Measurements from ENCODE around the gene PSMG2. TPM values are rescaled to one million over a fixed set of nuclear protein-coding genes. Genes with fewer than 3 reads are reported as not detected.

The PSMG2 gene
- total and polyA plus RNA-seq, 9 of the 15 experiments (the other 6 are each of a cell fraction or from before 2014, with no cell fraction given) = 59.9 to 271 (median 111) TPM

DNA sequence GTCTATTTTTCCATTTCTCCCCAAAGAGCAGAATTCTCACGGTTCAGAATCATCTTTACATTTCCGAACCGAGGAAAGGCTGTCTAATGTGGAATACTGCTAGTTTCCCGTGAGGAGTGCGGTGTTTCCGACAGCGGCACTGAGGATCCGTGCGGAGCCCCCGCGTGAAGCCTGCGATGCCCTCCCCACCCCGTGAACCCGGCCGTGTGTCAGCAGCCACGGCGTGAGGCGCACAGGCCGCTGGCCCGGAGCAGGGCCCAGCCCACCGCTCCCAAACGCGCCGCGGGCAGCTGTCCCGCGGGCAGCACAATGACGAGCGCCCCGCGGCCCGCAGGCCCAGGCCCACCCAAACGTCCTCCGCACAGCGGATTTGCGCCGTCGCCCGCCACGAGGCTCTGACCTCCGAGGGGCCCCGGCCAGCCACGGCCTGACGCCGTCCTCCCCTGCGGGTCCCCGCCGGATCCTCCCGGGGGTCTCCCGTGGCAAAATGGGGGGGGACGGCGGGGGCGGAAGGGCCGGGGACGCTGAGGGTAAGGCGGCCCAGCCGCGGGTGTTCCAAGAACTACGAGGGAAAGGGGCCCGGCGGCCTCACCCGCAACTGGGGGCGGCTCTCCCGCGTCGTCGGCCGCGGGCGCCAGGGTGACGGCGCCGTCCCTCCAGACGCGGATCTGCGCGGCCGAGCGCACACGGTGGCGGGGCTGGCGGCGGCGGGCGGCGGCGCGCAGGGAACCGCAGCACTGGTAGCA lies 45.7 kb upstream of the PSMG2 start (continued):
- TF ChIP-seq, protein P1, sequence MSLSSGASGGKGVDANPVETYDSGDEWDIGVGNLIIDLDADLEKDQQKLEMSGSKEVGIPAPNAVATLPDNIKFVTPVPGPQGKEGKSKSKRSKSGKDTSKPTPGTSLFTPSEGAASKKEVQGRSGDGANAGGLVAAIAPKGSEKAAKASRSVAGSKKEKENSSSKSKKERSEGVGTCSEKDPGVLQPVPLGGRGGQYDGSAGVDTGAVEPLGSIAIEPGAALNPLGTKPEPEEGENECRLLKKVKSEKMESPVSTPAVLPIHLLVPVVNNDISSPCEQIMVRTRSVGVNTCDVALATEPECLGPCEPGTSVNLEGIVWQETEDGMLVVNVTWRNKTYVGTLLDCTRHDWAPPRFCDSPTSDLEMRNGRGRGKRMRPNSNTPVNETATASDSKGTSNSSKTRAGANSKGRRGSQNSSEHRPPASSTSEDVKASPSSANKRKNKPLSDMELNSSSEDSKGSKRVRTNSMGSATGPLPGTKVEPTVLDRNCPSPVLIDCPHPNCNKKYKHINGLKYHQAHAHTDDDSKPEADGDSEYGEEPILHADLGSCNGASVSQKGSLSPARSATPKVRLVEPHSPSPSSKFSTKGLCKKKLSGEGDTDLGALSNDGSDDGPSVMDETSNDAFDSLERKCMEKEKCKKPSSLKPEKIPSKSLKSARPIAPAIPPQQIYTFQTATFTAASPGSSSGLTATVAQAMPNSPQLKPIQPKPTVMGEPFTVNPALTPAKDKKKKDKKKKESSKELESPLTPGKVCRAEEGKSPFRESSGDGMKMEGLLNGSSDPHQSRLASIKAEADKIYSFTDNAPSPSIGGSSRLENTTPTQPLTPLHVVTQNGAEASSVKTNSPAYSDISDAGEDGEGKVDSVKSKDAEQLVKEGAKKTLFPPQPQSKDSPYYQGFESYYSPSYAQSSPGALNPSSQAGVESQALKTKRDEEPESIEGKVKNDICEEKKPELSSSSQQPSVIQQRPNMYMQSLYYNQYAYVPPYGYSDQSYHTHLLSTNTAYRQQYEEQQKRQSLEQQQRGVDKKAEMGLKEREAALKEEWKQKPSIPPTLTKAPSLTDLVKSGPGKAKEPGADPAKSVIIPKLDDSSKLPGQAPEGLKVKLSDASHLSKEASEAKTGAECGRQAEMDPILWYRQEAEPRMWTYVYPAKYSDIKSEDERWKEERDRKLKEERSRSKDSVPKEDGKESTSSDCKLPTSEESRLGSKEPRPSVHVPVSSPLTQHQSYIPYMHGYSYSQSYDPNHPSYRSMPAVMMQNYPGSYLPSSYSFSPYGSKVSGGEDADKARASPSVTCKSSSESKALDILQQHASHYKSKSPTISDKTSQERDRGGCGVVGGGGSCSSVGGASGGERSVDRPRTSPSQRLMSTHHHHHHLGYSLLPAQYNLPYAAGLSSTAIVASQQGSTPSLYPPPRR (CRISPR knock-in tag; IDR thresholded peaks at IDR 0.05; ENCODE audit: borderline replicate concordance) = no peak
- TF ChIP-seq TRIM28 (IDR thresholded peaks at IDR 0.05) (no peak), ZBTB1 (CRISPR knock-in tag; IDR thresholded peaks at IDR 0.05; ENCODE audit: borderline replicate concordance, low read depth) (peak; percentile 46; the same call in 1 of the 2 replicates), TCF3 (CRISPR knock-in tag; IDR thresholded peaks at IDR 0.05) (no peak), MTA1 (IDR thresholded peaks at IDR 0.05; ENCODE audit: borderline replicate concordance) (no peak), SIN3B (IDR thresholded peaks at IDR 0.05; ENCODE audit: low read depth) (no peak), RFX7 (CRISPR knock-in tag; IDR thresholded peaks at IDR 0.05) (no peak), RAD51 (IDR thresholded peaks at IDR 0.05; ENCODE audit: borderline replicate concordance, low read depth) (no peak), ELF2 (CRISPR knock-in tag; IDR thresholded peaks at IDR 0.05) (no peak), NFATC3 (IDR thresholded peaks at IDR 0.05) (no peak), SIN3A (IDR thresholded peaks at IDR 0.05; ENCODE audit: borderline replicate concordance in 2 of 2, control insufficient read depth in 1 of 2, low read depth in 2 of 2, low read length in 2 of 2) (peak in 1 of 2 experiments; percentile 35; a peak in 1 of 4 replicates), GABPB2 (CRISPR knock-in tag; conservative IDR thresholded peaks at IDR 0.05) (no peak), HDAC2 (IDR thresholded peaks at IDR 0.05) (no peak), HCFC1 (IDR thresholded peaks at IDR 0.05; ENCODE audit: low read depth, low read length) (no peak), ZKSCAN1 (IDR thresholded peaks at IDR 0.05; ENCODE audit: low read depth, low read length) (no peak), FIP1L1 (IDR thresholded peaks at IDR 0.05; ENCODE audit: low read depth, low read length, poor library complexity, severe bottlenecking) (peak; percentile 50), ZNF77 (CRISPR knock-in tag; IDR thresholded peaks at IDR 0.05) (no peak), ETV1 (tag; conservative IDR thresholded peaks at IDR 0.05; ENCODE audit: low read depth) (0 out of 2 replicates have a peak, but pooled peaks have one; percentile 12)
- TF ChIP-seq, protein P2, sequence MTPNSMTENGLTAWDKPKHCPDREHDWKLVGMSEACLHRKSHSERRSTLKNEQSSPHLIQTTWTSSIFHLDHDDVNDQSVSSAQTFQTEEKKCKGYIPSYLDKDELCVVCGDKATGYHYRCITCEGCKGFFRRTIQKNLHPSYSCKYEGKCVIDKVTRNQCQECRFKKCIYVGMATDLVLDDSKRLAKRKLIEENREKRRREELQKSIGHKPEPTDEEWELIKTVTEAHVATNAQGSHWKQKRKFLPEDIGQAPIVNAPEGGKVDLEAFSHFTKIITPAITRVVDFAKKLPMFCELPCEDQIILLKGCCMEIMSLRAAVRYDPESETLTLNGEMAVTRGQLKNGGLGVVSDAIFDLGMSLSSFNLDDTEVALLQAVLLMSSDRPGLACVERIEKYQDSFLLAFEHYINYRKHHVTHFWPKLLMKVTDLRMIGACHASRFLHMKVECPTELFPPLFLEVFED (CRISPR knock-in tag; conservative IDR thresholded peaks at IDR 0.05) = no peak
- TF ChIP-seq, protein P3, sequence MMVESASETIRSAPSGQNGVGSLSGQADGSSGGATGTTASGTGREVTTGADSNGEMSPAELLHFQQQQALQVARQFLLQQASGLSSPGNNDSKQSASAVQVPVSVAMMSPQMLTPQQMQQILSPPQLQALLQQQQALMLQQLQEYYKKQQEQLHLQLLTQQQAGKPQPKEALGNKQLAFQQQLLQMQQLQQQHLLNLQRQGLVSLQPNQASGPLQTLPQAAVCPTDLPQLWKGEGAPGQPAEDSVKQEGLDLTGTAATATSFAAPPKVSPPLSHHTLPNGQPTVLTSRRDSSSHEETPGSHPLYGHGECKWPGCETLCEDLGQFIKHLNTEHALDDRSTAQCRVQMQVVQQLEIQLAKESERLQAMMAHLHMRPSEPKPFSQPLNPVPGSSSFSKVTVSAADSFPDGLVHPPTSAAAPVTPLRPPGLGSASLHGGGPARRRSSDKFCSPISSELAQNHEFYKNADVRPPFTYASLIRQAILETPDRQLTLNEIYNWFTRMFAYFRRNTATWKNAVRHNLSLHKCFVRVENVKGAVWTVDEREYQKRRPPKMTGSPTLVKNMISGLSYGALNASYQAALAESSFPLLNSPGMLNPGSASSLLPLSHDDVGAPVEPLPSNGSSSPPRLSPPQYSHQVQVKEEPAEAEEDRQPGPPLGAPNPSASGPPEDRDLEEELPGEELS (CRISPR knock-in tag; IDR thresholded peaks at IDR 0.05; ENCODE audit: borderline replicate concordance) = no peak

Data from K562 (cell line).